Measurements from ENCODE around the gene LRP6. TPM values are rescaled to one million over a fixed set of nuclear protein-coding genes. Genes with fewer than 3 reads are reported as not detected.
A peak's percentile ranks its signal among the peaks of the same experiment; 100 is the strongest.

The LRP6 gene
- total RNA-seq, 1 experiment from 2014 or later = 62.4 TPM

DNA sequence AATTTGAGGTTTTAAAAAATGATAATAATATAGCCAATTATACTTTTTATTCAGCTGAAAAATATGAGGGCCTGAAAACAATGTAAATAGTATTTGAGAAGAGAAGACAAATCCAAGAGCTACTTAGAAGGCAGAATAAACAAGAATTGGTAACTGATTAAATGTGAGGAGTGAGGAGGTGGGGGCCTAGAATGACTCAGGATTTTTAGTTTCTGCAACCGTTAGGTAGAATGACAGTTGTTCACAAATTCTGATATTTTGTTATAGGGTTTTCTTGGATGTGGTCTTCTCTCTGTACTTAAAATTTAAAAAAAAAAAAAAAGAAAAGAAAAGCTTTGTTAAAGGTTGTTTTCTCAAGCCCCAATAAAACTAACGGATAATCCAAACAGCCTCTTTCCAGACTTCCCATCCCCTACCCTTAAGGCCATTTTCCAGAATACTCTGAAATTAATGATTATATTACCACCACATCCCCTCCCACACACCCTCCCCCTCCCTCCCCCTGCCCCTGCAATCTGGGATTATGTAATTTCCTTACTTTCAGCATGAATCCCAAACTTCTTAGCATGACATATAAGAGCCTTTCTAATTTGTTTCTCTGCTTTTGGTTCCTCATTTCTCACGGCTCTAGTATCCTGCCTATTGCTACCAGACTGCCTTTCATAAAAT lies 50.4 kb downstream of the LRP6 start:
- H4K8ac ChIP-seq (replicated peaks; ENCODE audit: insufficient read length, low read depth, low read length) = no peak overlapping the region
- TF ChIP-seq, protein P1, sequence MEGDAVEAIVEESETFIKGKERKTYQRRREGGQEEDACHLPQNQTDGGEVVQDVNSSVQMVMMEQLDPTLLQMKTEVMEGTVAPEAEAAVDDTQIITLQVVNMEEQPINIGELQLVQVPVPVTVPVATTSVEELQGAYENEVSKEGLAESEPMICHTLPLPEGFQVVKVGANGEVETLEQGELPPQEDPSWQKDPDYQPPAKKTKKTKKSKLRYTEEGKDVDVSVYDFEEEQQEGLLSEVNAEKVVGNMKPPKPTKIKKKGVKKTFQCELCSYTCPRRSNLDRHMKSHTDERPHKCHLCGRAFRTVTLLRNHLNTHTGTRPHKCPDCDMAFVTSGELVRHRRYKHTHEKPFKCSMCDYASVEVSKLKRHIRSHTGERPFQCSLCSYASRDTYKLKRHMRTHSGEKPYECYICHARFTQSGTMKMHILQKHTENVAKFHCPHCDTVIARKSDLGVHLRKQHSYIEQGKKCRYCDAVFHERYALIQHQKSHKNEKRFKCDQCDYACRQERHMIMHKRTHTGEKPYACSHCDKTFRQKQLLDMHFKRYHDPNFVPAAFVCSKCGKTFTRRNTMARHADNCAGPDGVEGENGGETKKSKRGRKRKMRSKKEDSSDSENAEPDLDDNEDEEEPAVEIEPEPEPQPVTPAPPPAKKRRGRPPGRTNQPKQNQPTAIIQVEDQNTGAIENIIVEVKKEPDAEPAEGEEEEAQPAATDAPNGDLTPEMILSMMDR (conservative IDR thresholded peaks at IDR 0.05) = no peak
- no peak overlapping the region for H2AK5ac ChIP-seq (ENCODE audit: insufficient read length, low read length)
- peaks cover 0 to 7% (median 2%) of the 10 kb centered on the region in 3 experiments; a peak in 3 of 7 replicates for H3K36me3 Mint-ChIP-seq (ENCODE audit: insufficient read depth in 1 of 3, low read depth in 3 of 3)
- H3K79me1 ChIP-seq (ENCODE audit: insufficient read depth, low read depth, low read length, poor library complexity, severe bottlenecking) = no peaks in the 10 kb centered on the region
- H3K27me3 ChIP-seq (ENCODE audit: insufficient read depth, low read length) = no peaks in the 10 kb centered on the region
- no peak overlapping the region for H3K4me2 ChIP-seq (ENCODE audit: insufficient read depth, insufficient read length, low read length)
- peaks cover 31% of the 10 kb centered on the region; the same call in 1 of the 2 replicates for H3K79me2 ChIP-seq (ENCODE audit: insufficient read depth, low read length)
- H2BK12ac ChIP-seq (ENCODE audit: insufficient read length, low read depth, low read length) = no peak overlapping the region
- H2BK20ac ChIP-seq (ENCODE audit: low read depth, low read length, poor library complexity, severe bottlenecking) = no peak overlapping the region
- H3K23me2 ChIP-seq (ENCODE audit: insufficient read length, low read depth, low read length, poor library complexity, severe bottlenecking) = no peaks in the 10 kb centered on the region
- H3K9me3 Mint-ChIP-seq = no peaks in the 10 kb centered on the region
- H3K4ac ChIP-seq (ENCODE audit: low read depth, low read length) = no peak overlapping the region
- no CpG with 5 or more reads among the region's 3 CpGs for WGBS (ENCODE audit: extremely low coverage, insufficient read length, low lambda C conversion rate)
- H3K23ac ChIP-seq (ENCODE audit: insufficient read length, low read depth, low read length) = no peak overlapping the region
- H3K27ac ChIP-seq (ENCODE audit: insufficient read length, low read depth, low read length) = no peak overlapping the region
- no peak overlapping the region for H2BK120ac ChIP-seq (ENCODE audit: low read depth, low read length, poor library complexity, severe bottlenecking)
- H3K56ac ChIP-seq (ENCODE audit: insufficient read length, low read depth, low read length) = no peak overlapping the region
- H4K20me1 ChIP-seq (ENCODE audit: control insufficient read depth, insufficient read depth, insufficient read length) = no peaks in the 10 kb centered on the region
- no peak for DNase-seq
- H4K91ac ChIP-seq (ENCODE audit: insufficient read length, low read depth, low read length) = no peak overlapping the region
- no peak overlapping the region for H3K18ac ChIP-seq (ENCODE audit: insufficient read length, low read depth, low read length)
- no peaks in the 10 kb centered on the region for H3K9me3 ChIP-seq (ENCODE audit: control insufficient read depth, low read depth, low read length)
- H3K4me1 Mint-ChIP-seq = peaks cover 37 to 44% of the 10 kb centered on the region in 2 experiments
- H3K27me3 Mint-ChIP-seq (ENCODE audit: low read depth) = no peaks in the 10 kb centered on the region
- no peak overlapping the region for H2AFZ ChIP-seq (ENCODE audit: low read length)
- no peak overlapping the region for H3K9ac ChIP-seq (ENCODE audit: extremely low read depth, insufficient read length, low read length)
- H3T11ph ChIP-seq (ENCODE audit: low read length) = no peak overlapping the region
- no peak overlapping the region for H3K4me3 Mint-ChIP-seq
- H3K27ac Mint-ChIP-seq = peak overlapping the region in 2 of 3 experiments; percentile 43 to 88; a peak in 2 of 7 replicates
- no peak overlapping the region for H2BK15ac ChIP-seq (ENCODE audit: low read depth, low read length)
- H4K5ac ChIP-seq (ENCODE audit: insufficient read length, low read depth, low read length) = no peak overlapping the region
- peaks cover 5% of the 10 kb centered on the region; the same call in 1 of the 2 replicates for H3K4me1 ChIP-seq (ENCODE audit: insufficient read depth, low read length)
- H3K14ac ChIP-seq (ENCODE audit: insufficient read depth, low read length) = no peak overlapping the region
- H2BK5ac ChIP-seq (ENCODE audit: insufficient read length, low read length) = no peak overlapping the region
